Measurements from ENCODE around the gene EEF1AKMT1. TPM values are rescaled to one million over a fixed set of nuclear protein-coding genes. Genes with fewer than 3 reads are reported as not detected.

EEF1AKMT1 gene
- total RNA-seq, 2 donors from 2014 or later: 7.6 to 8.1 TPM

GRCh38 chr13:20721454-20722357 lies 52.1 kb downstream of the EEF1AKMT1 start:
- WGBS, 2 experiments (ENCODE audit: insufficient coverage in 1 of 2, insufficient read length in 1 of 2): 17 to 21% methylated on average over 54 to 80 of the region's 81 CpGs
- H3K4me1 Mint-ChIP-seq: no peaks in the 10 kb centered on the region
- H3K27ac Mint-ChIP-seq: no peak overlapping the region
- peaks cover 9% of the 10 kb centered on the region for H3K27me3 Mint-ChIP-seq (ENCODE audit: insufficient read depth)
- Histone ChIP-seq H3K4me3 (ENCODE audit: low read length) (peak overlapping the region; percentile 69), H3K27ac (ENCODE audit: low read depth, low read length) (no peak overlapping the region), H3K9me3 (ENCODE audit: control insufficient read depth, low read length) (no peaks in the 10 kb centered on the region), H3K9ac (ENCODE audit: extremely low read depth, low read length, poor library complexity, severe bottlenecking) (no peak overlapping the region), H3K27me3 (ENCODE audit: control insufficient read depth, insufficient read depth, low read length, poor library complexity, severe bottlenecking) (peaks cover 30% of the 10 kb centered on the region), H3K4me1 (ENCODE audit: control insufficient read depth, insufficient read depth, low read length) (peaks cover 6% of the 10 kb centered on the region), H3K36me3 (ENCODE audit: control insufficient read depth, insufficient read depth, low read length) (no peaks in the 10 kb centered on the region)
- H3K36me3 Mint-ChIP-seq (ENCODE audit: low read depth): no peaks in the 10 kb centered on the region
- peak; percentile 82 for DNase-seq
- TF ChIP-seq CTCF (conservative IDR thresholded peaks at IDR 0.05): peak; percentile 24
- H3K4me3 Mint-ChIP-seq: peak overlapping the region; percentile 55
- H3K9me3 Mint-ChIP-seq: no peaks in the 10 kb centered on the region

GRCh38 chr13:20721058-20721453 lies 52.7 kb downstream of the EEF1AKMT1 start:
- H3K27me3 ChIP-seq (ENCODE audit: control insufficient read depth, insufficient read depth, low read length, poor library complexity, severe bottlenecking): peaks cover 30% of the 10 kb centered on the region
- no peak overlapping the region for H3K27ac Mint-ChIP-seq
- H3K4me3 Mint-ChIP-seq: peak overlapping the region; percentile 55
- H3K27me3 Mint-ChIP-seq (ENCODE audit: insufficient read depth): peaks cover 9% of the 10 kb centered on the region
- H3K4me1 ChIP-seq (ENCODE audit: control insufficient read depth, insufficient read depth, low read length): peaks cover 10% of the 10 kb centered on the region
- no peak for DNase-seq
- H3K4me3 ChIP-seq (ENCODE audit: low read length): peak overlapping the region; percentile 69
- no peaks in the 10 kb centered on the region for H3K9me3 ChIP-seq (ENCODE audit: control insufficient read depth, low read length)
- H3K9ac ChIP-seq (ENCODE audit: extremely low read depth, low read length, poor library complexity, severe bottlenecking): no peak overlapping the region
- no peaks in the 10 kb centered on the region for H3K36me3 Mint-ChIP-seq (ENCODE audit: low read depth)
- H3K27ac ChIP-seq (ENCODE audit: low read depth, low read length): no peak overlapping the region
- no peaks in the 10 kb centered on the region for H3K36me3 ChIP-seq (ENCODE audit: control insufficient read depth, insufficient read depth, low read length)
- H3K9me3 Mint-ChIP-seq: no peaks in the 10 kb centered on the region
- H3K4me1 Mint-ChIP-seq: no peaks in the 10 kb centered on the region
- 90 to 93% methylated on average over 10 to 16 of the region's 16 CpGs for WGBS, 2 experiments (ENCODE audit: insufficient coverage in 1 of 2, insufficient read length in 1 of 2)
- no peak for TF ChIP-seq CTCF (conservative IDR thresholded peaks at IDR 0.05)

GRCh38 chr13:20720499-20720898 lies 53.3 kb downstream of the EEF1AKMT1 start:
- no peak for TF ChIP-seq CTCF (conservative IDR thresholded peaks at IDR 0.05)
- H3K9me3 Mint-ChIP-seq: no peaks in the 10 kb centered on the region
- H3K4me3 ChIP-seq (ENCODE audit: low read length): no peak overlapping the region
- H3K4me1 ChIP-seq (ENCODE audit: control insufficient read depth, insufficient read depth, low read length): peaks cover 10% of the 10 kb centered on the region
- no peaks in the 10 kb centered on the region for H3K4me1 Mint-ChIP-seq
- H3K9me3 ChIP-seq (ENCODE audit: control insufficient read depth, low read length): no peaks in the 10 kb centered on the region
- no peak overlapping the region for H3K4me3 Mint-ChIP-seq
- H3K27me3 Mint-ChIP-seq (ENCODE audit: insufficient read depth): peaks cover 9% of the 10 kb centered on the region
- peaks cover 30% of the 10 kb centered on the region for H3K27me3 ChIP-seq (ENCODE audit: control insufficient read depth, insufficient read depth, low read length, poor library complexity, severe bottlenecking)
- DNase-seq: no peak
- no peaks in the 10 kb centered on the region for H3K36me3 Mint-ChIP-seq (ENCODE audit: low read depth)
- no peak overlapping the region for H3K27ac Mint-ChIP-seq
- 86 to 96% methylated on average over 5 to 10 of the region's 11 CpGs for WGBS, 2 experiments (ENCODE audit: insufficient coverage in 1 of 2, insufficient read length in 1 of 2)
- no peak overlapping the region for H3K9ac ChIP-seq (ENCODE audit: extremely low read depth, low read length, poor library complexity, severe bottlenecking)
- no peak overlapping the region for H3K27ac ChIP-seq (ENCODE audit: low read depth, low read length)
- no peaks in the 10 kb centered on the region for H3K36me3 ChIP-seq (ENCODE audit: control insufficient read depth, insufficient read depth, low read length)
